HG03135 (cell line): ENCODE results near the gene CACNA2D4.
A peak's percentile ranks its signal among the peaks of the same experiment; 100 is the strongest.

Source experiments
- ATAC-seq: cut with Tn5 transposase; IDR thresholded peaks from one replicate; pipeline ENCODE4 v1.9.1; 2021; ENCODE audit warnings: mild to moderate bottlenecking, moderate library complexity; ENCODE audit not compliant: unreplicated experiment

The CACNA2D4 gene

GRCh38 chr12:1804545-1805332 lies 113.7 kb downstream of the CACNA2D4 start:
- ATAC-seq = peak; percentile 82

GRCh38 chr12:1803736-1804135 lies 114.7 kb downstream of the CACNA2D4 start:
- ATAC-seq = no peak

- no peak for ATAC-seq
Measured at GRCh38 chr12:1801303-1801975, 117.0 kb downstream of the CACNA2D4 start.

GRCh38 chr12:1800401-1801302 lies 117.8 kb downstream of the CACNA2D4 start:
- ATAC-seq = no peak

GRCh38 chr12:1799882-1800400 lies 118.5 kb downstream of the CACNA2D4 start:
- no peak for ATAC-seq

- no peak for ATAC-seq
Measured at GRCh38 chr12:1799051-1799881, 119.2 kb downstream of the CACNA2D4 start.

GRCh38 chr12:1798641-1799020 lies 119.8 kb downstream of the CACNA2D4 start:
- no peak for ATAC-seq

GRCh38 chr12:1797991-1798640 lies 120.3 kb downstream of the CACNA2D4 start:
- ATAC-seq = no peak

GRCh38 chr12:1797011-1797901 lies 121.2 kb downstream of the CACNA2D4 start:
- ATAC-seq = peak; percentile 20

GRCh38 chr12:1796515-1797010 lies 121.9 kb downstream of the CACNA2D4 start:
- ATAC-seq = peak; percentile 18

GRCh38 chr12:1795785-1796514 lies 122.5 kb downstream of the CACNA2D4 start:
- ATAC-seq = peak; percentile 81

- no peak for ATAC-seq
Measured at GRCh38 chr12:1795221-1795784, 123.1 kb downstream of the CACNA2D4 start.

GRCh38 chr12:1794440-1795090 lies 123.9 kb downstream of the CACNA2D4 start:
- ATAC-seq = no peak

GRCh38 chr12:1793426-1794210 lies 124.8 kb downstream of the CACNA2D4 start:
- ATAC-seq = no peak

GRCh38 chr12:1792406-1792805 lies 126.0 kb downstream of the CACNA2D4 start:
- ATAC-seq = no peak
